ENCODE results near the gene CDCP1.

The CDCP1 gene

DNA sequence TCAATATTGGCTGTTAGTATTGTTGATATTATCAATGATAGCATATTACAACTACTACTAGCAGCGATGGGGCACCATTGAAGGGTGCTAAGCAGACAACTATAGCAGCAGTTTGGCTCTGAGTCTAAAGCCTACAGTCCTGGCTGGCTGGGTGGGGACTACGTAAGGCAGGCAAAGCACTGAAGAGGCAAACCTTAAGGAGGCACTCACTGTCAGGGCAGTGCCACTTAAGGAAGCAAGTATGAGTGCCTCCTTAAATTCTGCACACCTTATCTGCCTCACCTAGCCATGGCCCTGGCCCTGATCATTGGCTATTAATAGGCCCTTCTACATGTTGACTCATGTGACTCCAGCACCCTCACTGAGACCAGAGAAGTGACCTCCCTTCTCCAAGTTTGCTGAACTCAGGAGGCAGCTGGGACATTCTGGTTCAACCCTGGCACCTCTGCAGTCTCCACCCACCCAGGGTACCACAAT is 20.6 kb downstream of the CDCP1 start:
- TF ChIP-seq, protein P1, sequence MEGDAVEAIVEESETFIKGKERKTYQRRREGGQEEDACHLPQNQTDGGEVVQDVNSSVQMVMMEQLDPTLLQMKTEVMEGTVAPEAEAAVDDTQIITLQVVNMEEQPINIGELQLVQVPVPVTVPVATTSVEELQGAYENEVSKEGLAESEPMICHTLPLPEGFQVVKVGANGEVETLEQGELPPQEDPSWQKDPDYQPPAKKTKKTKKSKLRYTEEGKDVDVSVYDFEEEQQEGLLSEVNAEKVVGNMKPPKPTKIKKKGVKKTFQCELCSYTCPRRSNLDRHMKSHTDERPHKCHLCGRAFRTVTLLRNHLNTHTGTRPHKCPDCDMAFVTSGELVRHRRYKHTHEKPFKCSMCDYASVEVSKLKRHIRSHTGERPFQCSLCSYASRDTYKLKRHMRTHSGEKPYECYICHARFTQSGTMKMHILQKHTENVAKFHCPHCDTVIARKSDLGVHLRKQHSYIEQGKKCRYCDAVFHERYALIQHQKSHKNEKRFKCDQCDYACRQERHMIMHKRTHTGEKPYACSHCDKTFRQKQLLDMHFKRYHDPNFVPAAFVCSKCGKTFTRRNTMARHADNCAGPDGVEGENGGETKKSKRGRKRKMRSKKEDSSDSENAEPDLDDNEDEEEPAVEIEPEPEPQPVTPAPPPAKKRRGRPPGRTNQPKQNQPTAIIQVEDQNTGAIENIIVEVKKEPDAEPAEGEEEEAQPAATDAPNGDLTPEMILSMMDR (IDR thresholded peaks at IDR 0.05; ENCODE audit: insufficient read depth, low read length), result no peak
- TF ChIP-seq REST (IDR thresholded peaks at IDR 0.05; ENCODE audit: insufficient replicate concordance, low read depth) (no peak), POLR2AphosphoS5 (IDR thresholded peaks at IDR 0.05; ENCODE audit: low read depth) (no peak), SPI1 (IDR thresholded peaks at IDR 0.05; ENCODE audit: borderline replicate concordance, low read depth) (no peak), GABPA (IDR thresholded peaks at IDR 0.05; ENCODE audit: low read depth) (no peak)
- H3K27me3 ChIP-seq (ENCODE audit: insufficient read depth, poor library complexity, severe bottlenecking), result no peaks in the 10 kb centered on the region
- H3K4me3 ChIP-seq (replicated peaks; ENCODE audit: insufficient read depth, low read length), result no peak overlapping the region
- H3K27ac ChIP-seq (replicated peaks), result no peak overlapping the region
- no peak for DNase-seq (ENCODE audit: low read depth in 1 of 2, low spot score in 1 of 2)

DNA sequence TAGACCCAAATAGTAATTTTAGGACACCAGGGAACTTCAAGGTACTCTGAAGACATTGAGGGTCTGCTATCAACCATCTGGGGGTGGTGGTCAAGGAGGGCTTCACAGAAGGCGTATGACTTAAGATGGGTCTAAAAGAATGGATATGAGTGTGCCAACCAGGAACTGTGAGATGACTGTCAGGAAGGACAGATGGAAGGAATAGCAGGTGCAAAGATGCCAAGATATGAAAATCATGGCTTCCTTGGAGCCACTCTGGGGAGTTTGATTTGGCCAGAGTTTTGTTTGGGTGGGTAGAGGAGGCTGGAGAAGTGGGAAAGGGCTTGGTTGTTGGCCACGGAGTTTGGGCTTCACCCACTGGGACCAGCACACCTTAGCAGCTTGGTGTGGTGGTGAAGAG is 21.2 kb downstream of the CDCP1 start:
- Histone ChIP-seq H3K27ac (replicated peaks) (no peak overlapping the region), H3K4me3 (replicated peaks; ENCODE audit: insufficient read depth, low read length) (no peak overlapping the region), H3K27me3 (ENCODE audit: insufficient read depth, poor library complexity, severe bottlenecking) (no peaks in the 10 kb centered on the region)
- DNase-seq (ENCODE audit: low read depth in 1 of 2, low spot score in 1 of 2), result no peak
- TF ChIP-seq SPI1 (IDR thresholded peaks at IDR 0.05; ENCODE audit: borderline replicate concordance, low read depth) (no peak), REST (IDR thresholded peaks at IDR 0.05; ENCODE audit: insufficient replicate concordance, low read depth) (no peak), POLR2AphosphoS5 (IDR thresholded peaks at IDR 0.05; ENCODE audit: low read depth) (no peak), GABPA (IDR thresholded peaks at IDR 0.05; ENCODE audit: low read depth) (no peak)
- TF ChIP-seq, protein P1 (IDR thresholded peaks at IDR 0.05; ENCODE audit: insufficient read depth, low read length), result no peak

DNA sequence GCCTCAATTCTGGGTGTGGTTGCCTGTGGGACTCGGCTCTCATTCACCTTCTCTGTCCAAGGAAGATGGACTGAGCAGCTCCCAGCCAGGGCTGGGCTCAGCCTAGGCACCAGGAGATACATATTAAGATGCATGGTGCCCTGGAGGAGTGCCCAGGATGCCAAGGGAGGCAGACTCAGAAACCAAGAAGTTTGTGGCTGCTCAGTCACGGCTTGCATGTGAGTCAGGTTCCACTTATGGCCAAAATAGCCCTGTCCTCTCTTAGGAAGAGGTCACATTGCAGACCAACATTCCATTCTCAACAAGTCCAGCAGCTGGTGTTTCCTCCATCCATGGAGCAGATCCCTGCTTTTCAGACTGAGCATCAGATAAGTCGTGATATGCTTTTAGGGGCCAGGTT is 21.8 kb downstream of the CDCP1 start:
- DNase-seq (ENCODE audit: low read depth in 1 of 2, low spot score in 1 of 2), result no peak
- Histone ChIP-seq H3K27ac (replicated peaks) (no peak overlapping the region), H3K27me3 (ENCODE audit: insufficient read depth, poor library complexity, severe bottlenecking) (no peaks in the 10 kb centered on the region), H3K4me3 (replicated peaks; ENCODE audit: insufficient read depth, low read length) (no peak overlapping the region)
- TF ChIP-seq GABPA (IDR thresholded peaks at IDR 0.05; ENCODE audit: low read depth), result no peak
- no peak for TF ChIP-seq REST (IDR thresholded peaks at IDR 0.05; ENCODE audit: insufficient replicate concordance, low read depth)
- TF ChIP-seq, protein P1 (IDR thresholded peaks at IDR 0.05; ENCODE audit: insufficient read depth, low read length), result no peak
- TF ChIP-seq POLR2AphosphoS5 (IDR thresholded peaks at IDR 0.05; ENCODE audit: low read depth), result no peak
- TF ChIP-seq SPI1 (IDR thresholded peaks at IDR 0.05; ENCODE audit: borderline replicate concordance, low read depth), result no peak
